Panc1 (cell line): ENCODE measurements around the gene TTC28. TPM values are rescaled to one million over a fixed set of nuclear protein-coding genes. Genes with fewer than 3 reads are reported as not detected.

ENCODE experiments used
- ATAC-seq: fragments of 200-7000 bp; cut with Tn5 transposase; 2 replicates; pipeline ENCODE4 v1.9.1; 2020; ENCODE audit warnings: mild to moderate bottlenecking, moderate library complexity
- BruUV-seq: library from RNA; stranded (reverse); fragments of 400-500 nt; replicated peaks from 2 replicates; lab custom pipeline; 2021; lab: Mats Ljungman, UMichigan
- CTCF ChIA-PET: fragments of 300-600 bp; sonication (Branson Sonifier 250); formaldehyde crosslinking; loops from one replicate; lab custom pipeline; 2022; ENCODE audit warnings: antibody characterized with exemption; lab: Charles Lee
- POLR2A ChIA-PET: fragments of 300-600 bp; sonication (Branson Sonifier 250); formaldehyde crosslinking; loops from one replicate; lab custom pipeline; 2022; ENCODE audit warnings: antibody characterized with exemption; lab: Charles Lee
- DNase-seq: peaks from one replicate; pipeline ENCODE4 v3.0.0-alpha.2; 2010; ENCODE audit warnings: low read depth, low spot score
- H3K27ac ChIP-seq: 2 replicates; pipeline ENCODE4 v1.5.1; 2011; ENCODE audit warnings: mild to moderate bottlenecking, low read length, inconsistent platforms
- H3K27me3 ChIP-seq: fragments of 200-500 bp; sonication (Bioruptor generic); 2 replicates; pipeline ENCODE4 v1.6.0; 2014; ENCODE audit warnings: low read length, inconsistent platforms; ENCODE audit not compliant: control insufficient read depth, insufficient read depth
- H3K36me3 ChIP-seq: fragments of 200-500 bp; sonication (Bioruptor generic); 2 replicates; pipeline ENCODE4 v1.5.1; 2014; ENCODE audit warnings: inconsistent platforms, mild to moderate bottlenecking, low read length, moderate library complexity; ENCODE audit not compliant: control insufficient read depth, insufficient read depth
- H3K4me1 ChIP-seq: 2 replicates; pipeline ENCODE4 v1.5.1; 2011; ENCODE audit warnings: inconsistent platforms, mild to moderate bottlenecking, low read length, moderate library complexity; ENCODE audit not compliant: control insufficient read depth, insufficient read depth
- H3K4me3 ChIP-seq, 2 experiments: 2 replicates each; pipeline ENCODE4 v1.5.1; 2011 to 2012; ENCODE audit warnings: low read depth in 2 of 2, low read length in 2 of 2, mild to moderate bottlenecking in 2 of 2, inconsistent platforms in 1 of 2, moderate library complexity in 1 of 2
- H3K9me3 ChIP-seq: fragments of 200-500 bp; sonication (Bioruptor generic); 2 replicates; pipeline ENCODE4 v1.5.1; 2014; ENCODE audit warnings: low read depth, mild to moderate bottlenecking, inconsistent platforms, low read length, moderate library complexity; ENCODE audit not compliant: control insufficient read depth, insufficient read depth
- CTCF ChIP-seq: fragments of 450-650 bp; IDR thresholded peaks from 2 replicates; pipeline ENCODE4 v1.5.1; 2017; ENCODE audit warnings: mild to moderate bottlenecking
- POLR2AphosphoS5 ChIP-seq: IDR thresholded peaks from 2 replicates; pipeline ENCODE4 v1.6.1; 2012; ENCODE audit warnings: mild to moderate bottlenecking, low read depth, low read length, moderate library complexity
- REST ChIP-seq, 2 experiments: IDR thresholded peaks; 2 replicates each; pipeline ENCODE4 v1.6.1; 2011 to 2012; ENCODE audit warnings: low read depth in 2 of 2, control low read depth in 1 of 2, low read length in 1 of 2, mild to moderate bottlenecking in 1 of 2, moderate library complexity in 1 of 2; ENCODE audit not compliant: insufficient read depth in 1 of 2
- SIN3A ChIP-seq: IDR thresholded peaks from 2 replicates; pipeline ENCODE4 v1.6.1; 2012; ENCODE audit warnings: low read depth, mild to moderate bottlenecking, low read length, moderate library complexity, borderline replicate concordance; ENCODE audit not compliant: insufficient read depth
- TCF7L2 ChIP-seq: IDR thresholded peaks from 2 replicates; pipeline ENCODE4 v1.6.1; 2011; ENCODE audit warnings: mild to moderate bottlenecking, low read depth, low read length, inconsistent platforms
- in situ Hi-C: cut with HindIII; loops from 2 replicates; pipeline ENCODE4 v1.10.0; 2016; ENCODE audit warnings: low sequenced_read_pairs, low pct_unique_long_range_greater_than_20kb
- intact Hi-C: fragments of 100-400 bp; cut with micrococcal nuclease; formaldehyde crosslinking; loops from one replicate; pipeline ENCODE4 v1.10.0; 2022; ENCODE audit not compliant: unreplicated experiment
- total RNA-seq: library from RNA; stranded (reverse); gene quantifications from one replicate; pipeline ENCODE4 v1.2.1, GENCODE V29; 2021; ENCODE audit not compliant: unreplicated experiment

TTC28 gene
- total RNA-seq, 1 experiment from 2014 or later = 24.8 TPM

GRCh38 chr22:28222976-28223745 is 456.5 kb downstream of the TTC28 start:
- POLR2A ChIA-PET = no interaction called here
- intact Hi-C loops = no loop called here
- no peaks in the 10 kb centered on the region for H3K36me3 ChIP-seq

GRCh38 chr22:28222571-28222970 is 457.1 kb downstream of the TTC28 start:
- CTCF ChIA-PET = no interaction called here

More at GRCh38 chr22:28222976-28223745, 456.5 kb downstream of the TTC28 start:
- CTCF ChIA-PET = no interaction called here
- TF ChIP-seq SIN3A (no peak), TCF7L2 (no peak), POLR2AphosphoS5 (no peak), REST (IDR thresholded peaks at IDR 0.05; ENCODE audit: insufficient read depth in 1 of 2, low read depth in 2 of 2, low read length in 1 of 2) (no peak), CTCF (no peak)
- no peaks in the 10 kb centered on the region for H3K27me3 ChIP-seq
- DNase-seq (no peak), ATAC-seq (no peak)
- H3K9me3 ChIP-seq = no peaks in the 10 kb centered on the region
- no peaks in the 10 kb centered on the region for H3K4me1 ChIP-seq
- no TSS peak for BruUV-seq
- H3K4me3 ChIP-seq = no peak overlapping the region
- in situ Hi-C loops = no loop called here
- H3K27ac ChIP-seq = no peak overlapping the region

More at GRCh38 chr22:28222571-28222970, 457.1 kb downstream of the TTC28 start:
- Histone ChIP-seq H3K27ac (no peak overlapping the region), H3K36me3 (no peaks in the 10 kb centered on the region), H3K4me1 (no peaks in the 10 kb centered on the region), H3K4me3 (no peak overlapping the region), H3K9me3 (no peaks in the 10 kb centered on the region), H3K27me3 (no peaks in the 10 kb centered on the region)
- TF ChIP-seq TCF7L2 (no peak), REST (IDR thresholded peaks at IDR 0.05; ENCODE audit: insufficient read depth in 1 of 2, low read depth in 2 of 2, low read length in 1 of 2) (no peak), POLR2AphosphoS5 (no peak), SIN3A (no peak), CTCF (no peak)
- intact Hi-C loops (no loop called here), in situ Hi-C loops (no loop called here)
- no TSS peak for BruUV-seq
- POLR2A ChIA-PET = no interaction called here
- ATAC-seq (no peak), DNase-seq (no peak)
